DND-41 (cell line): Measurements from ENCODE around the gene GPATCH2.
"Not testable (repeated sequence)": the region's sequence is repeated elsewhere in the genome, so short reads cannot be mapped to it uniquely, and the experiment has no call there.

Experiments
- ATAC-seq: fragments of 200-7000 bp; cut with Tn5 transposase; 3 replicates; pipeline ENCODE4 v1.9.1; 2021; ENCODE audit warnings: low read depth; ENCODE audit not compliant: insufficient read depth
- DNase-seq: peaks from one replicate; pipeline ENCODE4 v3.0.0-alpha.2; 2020
- H2AFZ ChIP-seq: 2 replicates; pipeline ENCODE4 v1.6.0; 2012; ENCODE audit warnings: low read depth, low read length
- H3K27ac ChIP-seq: 2 replicates; pipeline ENCODE4 v1.5.1; 2012; ENCODE audit warnings: low read length, inconsistent platforms
- H3K27me3 ChIP-seq: fragments of 200-600 bp; sonication (generic); 2 replicates; pipeline ENCODE4 v1.6.0; 2012; ENCODE audit warnings: low read length, mild to moderate bottlenecking, inconsistent platforms; ENCODE audit not compliant: insufficient read depth, poor library complexity
- H3K36me3 ChIP-seq: 2 replicates; pipeline ENCODE4 v1.5.1; 2012; ENCODE audit warnings: low read length, inconsistent platforms; ENCODE audit not compliant: insufficient read depth
- H3K4me1 ChIP-seq: 2 replicates; pipeline ENCODE4 v1.5.1; 2012; ENCODE audit warnings: mild to moderate bottlenecking, low read length; ENCODE audit not compliant: insufficient read depth
- H3K4me2 ChIP-seq: 2 replicates; pipeline ENCODE4 v1.6.0; 2012; ENCODE audit warnings: mild to moderate bottlenecking, moderate library complexity, low read length, inconsistent platforms; ENCODE audit not compliant: insufficient read depth
- H3K4me3 ChIP-seq, 2 experiments: fragments of 200-600 bp in 1 of 2; shearing (Covaris generic) in 1 of 2; 2 replicates each; pipeline ENCODE4 v1.5.1; 2012 to 2016; ENCODE audit warnings: inconsistent platforms in 2 of 2, low read length in 2 of 2, mild to moderate bottlenecking in 2 of 2, low read depth in 1 of 2, moderate library complexity in 1 of 2
- H3K79me2 ChIP-seq: 2 replicates; pipeline ENCODE4 v1.6.0; 2012; ENCODE audit warnings: low read length, inconsistent platforms; ENCODE audit not compliant: insufficient read depth
- H3K9ac ChIP-seq: 2 replicates; pipeline ENCODE4 v1.6.0; 2012; ENCODE audit warnings: low read depth, mild to moderate bottlenecking, inconsistent platforms, low read length, moderate library complexity
- H3K9me3 ChIP-seq: 2 replicates; pipeline ENCODE4 v1.5.1; 2012; ENCODE audit warnings: low read length, moderate library complexity, mild to moderate bottlenecking, inconsistent platforms; ENCODE audit not compliant: insufficient read depth, severe bottlenecking
- H4K20me1 ChIP-seq: 2 replicates; pipeline ENCODE4 v1.6.0; 2012; ENCODE audit warnings: low read length; ENCODE audit not compliant: insufficient read depth
- CTCF ChIP-seq: IDR thresholded peaks from 2 replicates; pipeline ENCODE4 v1.5.1; 2012; ENCODE audit warnings: borderline replicate concordance, low read length, moderate library complexity, mild to moderate bottlenecking; ENCODE audit not compliant: poor library complexity, severe bottlenecking; ENCODE audit errors: extremely low read depth
- EZH2 ChIP-seq: IDR thresholded peaks from 3 replicates; pipeline ENCODE4 v1.6.1; 2012; ENCODE audit warnings: borderline replicate concordance, low read depth, mild to moderate bottlenecking, moderate library complexity, low read length, inconsistent platforms; ENCODE audit not compliant: severe bottlenecking

The GPATCH2 gene

DNA sequence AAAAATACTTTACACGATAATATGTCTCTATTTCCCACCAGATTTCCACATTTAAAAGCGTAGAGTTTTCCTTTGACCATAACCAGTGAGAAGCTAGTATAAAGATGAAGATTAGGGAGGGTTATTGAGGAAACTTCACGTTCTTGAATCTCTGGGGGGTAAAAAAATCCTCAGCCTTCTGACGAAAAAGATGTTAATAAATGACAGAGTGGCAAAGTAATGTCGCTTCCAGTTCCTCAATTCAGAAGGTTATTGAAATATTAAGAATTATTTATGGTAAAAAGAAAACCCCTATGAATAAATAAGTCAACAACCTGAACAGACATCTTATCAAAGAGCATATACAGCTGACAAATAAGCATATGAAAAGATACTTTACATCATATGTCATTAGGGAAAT lies 241.0 kb downstream of the GPATCH2 start:
- DNase-seq: no peak
- Histone ChIP-seq H3K27ac (no peak overlapping the region), H3K4me1 (no peaks in the 10 kb centered on the region), H3K27me3 (no peaks in the 10 kb centered on the region), H3K9me3 (no peaks in the 10 kb centered on the region), H3K79me2 (no peaks in the 10 kb centered on the region), H3K4me3 (no peak overlapping the region), H3K36me3 (no peaks in the 10 kb centered on the region), H4K20me1 (no peaks in the 10 kb centered on the region), H3K9ac (no peak overlapping the region), H2AFZ (no peak overlapping the region), H3K4me2 (no peak overlapping the region)
- TF ChIP-seq CTCF: no peak
- TF ChIP-seq EZH2: no peak
- no peak for ATAC-seq

DNA sequence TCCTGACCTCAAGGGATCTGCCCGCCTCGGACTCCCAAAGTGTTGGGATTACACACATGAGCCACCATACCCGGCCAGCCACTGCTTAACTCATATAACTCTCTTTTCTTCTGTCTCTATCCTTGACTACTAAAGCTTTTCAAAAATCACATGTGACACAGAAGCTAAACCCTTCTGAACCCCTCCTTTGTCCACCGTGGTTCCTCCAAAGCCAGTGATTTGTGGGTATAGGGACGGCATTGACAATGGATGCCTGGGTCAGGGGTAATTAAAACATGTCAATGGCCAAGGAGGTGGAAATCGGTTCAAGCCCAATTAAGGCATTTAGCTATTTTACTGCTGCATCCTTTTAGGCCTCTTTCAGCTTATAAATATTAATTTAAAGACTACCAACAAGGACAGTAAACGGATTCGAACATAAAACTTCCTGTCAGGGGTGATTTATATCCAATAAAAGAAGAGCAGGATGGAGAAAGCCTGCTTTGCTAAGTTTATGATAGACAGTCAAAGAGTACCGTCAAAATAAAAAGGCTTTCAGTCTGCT lies 242.3 kb downstream of the GPATCH2 start:
- Histone ChIP-seq H2AFZ (no peak overlapping the region), H4K20me1 (no peaks in the 10 kb centered on the region), H3K79me2 (no peaks in the 10 kb centered on the region), H3K27me3 (no peaks in the 10 kb centered on the region), H3K9me3 (no peaks in the 10 kb centered on the region), H3K4me1 (no peaks in the 10 kb centered on the region), H3K9ac (no peak overlapping the region), H3K4me3 (no peak overlapping the region), H3K36me3 (no peaks in the 10 kb centered on the region), H3K4me2 (no peak overlapping the region), H3K27ac (no peak overlapping the region)
- no peak for DNase-seq
- TF ChIP-seq CTCF (no peak), EZH2 (no peak)
- ATAC-seq: no peak

GRCh38 chr1:217381773-217382172 lies 249.1 kb downstream of the GPATCH2 start:
- not testable (repeated sequence) for H3K79me2 ChIP-seq, H3K36me3 ChIP-seq, H3K27ac ChIP-seq, DNase-seq, H2AFZ ChIP-seq, ATAC-seq, H3K9ac ChIP-seq, H3K9me3 ChIP-seq, H3K4me2 ChIP-seq, H3K4me1 ChIP-seq, H3K4me3 ChIP-seq, H3K27me3 ChIP-seq, H4K20me1 ChIP-seq

DNA sequence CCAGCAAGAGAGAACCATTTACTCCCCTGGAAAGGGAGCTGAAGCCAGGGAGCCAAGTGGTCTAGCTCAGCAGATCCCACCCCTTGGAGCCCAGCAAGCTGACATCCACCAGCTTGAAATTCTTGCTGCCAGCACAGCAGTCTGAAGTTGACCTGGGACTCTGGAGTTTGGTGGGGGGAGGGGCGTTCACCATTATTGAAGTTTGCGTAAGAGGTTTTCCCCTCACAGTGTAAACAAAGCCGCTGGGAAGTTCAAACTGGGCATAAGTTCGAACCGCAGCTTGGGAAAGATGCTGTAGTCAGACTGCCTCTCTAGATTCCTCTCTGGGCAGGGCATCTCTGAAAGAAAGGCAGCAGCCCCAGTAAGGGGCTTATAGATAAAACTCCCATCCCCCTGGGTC lies 251.1 kb downstream of the GPATCH2 start:
- H3K79me2 ChIP-seq, H3K9me3 ChIP-seq, DNase-seq, H3K4me3 ChIP-seq, H3K27ac ChIP-seq, H2AFZ ChIP-seq, H4K20me1 ChIP-seq, H3K27me3 ChIP-seq, H3K4me2 ChIP-seq, H3K9ac ChIP-seq, H3K4me1 ChIP-seq, ATAC-seq, H3K36me3 ChIP-seq: not testable (repeated sequence)
